Heart left ventricle (tissue), 13 donors: ENCODE measurements around the gene SSH2.

ENCODE experiments used
- POLR2A ChIP-seq, 2 donors: fragments of 450-650 bp; IDR thresholded peaks; one replicate each; pipeline ENCODE4 v1.6.1; 2017; ENCODE audit warnings: antibody characterized with exemption in 2 of 2, mild to moderate bottlenecking in 2 of 2, moderate library complexity in 2 of 2
- TF ChIP-seq, protein P1 (sequence below), 12 donors: fragments of 200-600 bp; sonication (generic) in 4 of 12; IDR thresholded peaks; one replicate each; pipeline versions ENCODE4 v1.5.0 to v1.8.0; 2018 to 2022; ENCODE audit warnings: antibody characterized with exemption in 12 of 12, mild to moderate bottlenecking in 5 of 12
- donor health status: ischemic (EF 13 %, LVEDD 7.1; RV severe dilation, severe dysfunction).
- donor health status: DM: no; HTN: yes; CAD: no.
- donor health status: DM: no; HTN: no; CAD: no.
- donor health status: ischemic (EF 25% LVEDD 6.9; RV normal size, moderate dysfunction).
- donor health status: ischemic (EF 25% LVEDD 5.7; RV mildly dilated, moderate dysfunction).
- donor health status: ischemic (EF 35%, LVEDD 5.7; RV mildly dilated, moderate dysfunction).
- donor health status: nonischemic (EF 11% LVEDD 7.7; RV severe dilation, severe dysfunction).
- donor health status: DM: yes; HTN: yes; CAD: no.
- donor health status: PGD.
- donor health status: ischemic (EF 29% LVEDD 5.4; RV normal size, mild dysfunction).
- donor health status: nonischemic (EF 23%, LVEDD 6.1; RV moderate dilation, normal function).

- TF ChIP-seq, protein P1, sequence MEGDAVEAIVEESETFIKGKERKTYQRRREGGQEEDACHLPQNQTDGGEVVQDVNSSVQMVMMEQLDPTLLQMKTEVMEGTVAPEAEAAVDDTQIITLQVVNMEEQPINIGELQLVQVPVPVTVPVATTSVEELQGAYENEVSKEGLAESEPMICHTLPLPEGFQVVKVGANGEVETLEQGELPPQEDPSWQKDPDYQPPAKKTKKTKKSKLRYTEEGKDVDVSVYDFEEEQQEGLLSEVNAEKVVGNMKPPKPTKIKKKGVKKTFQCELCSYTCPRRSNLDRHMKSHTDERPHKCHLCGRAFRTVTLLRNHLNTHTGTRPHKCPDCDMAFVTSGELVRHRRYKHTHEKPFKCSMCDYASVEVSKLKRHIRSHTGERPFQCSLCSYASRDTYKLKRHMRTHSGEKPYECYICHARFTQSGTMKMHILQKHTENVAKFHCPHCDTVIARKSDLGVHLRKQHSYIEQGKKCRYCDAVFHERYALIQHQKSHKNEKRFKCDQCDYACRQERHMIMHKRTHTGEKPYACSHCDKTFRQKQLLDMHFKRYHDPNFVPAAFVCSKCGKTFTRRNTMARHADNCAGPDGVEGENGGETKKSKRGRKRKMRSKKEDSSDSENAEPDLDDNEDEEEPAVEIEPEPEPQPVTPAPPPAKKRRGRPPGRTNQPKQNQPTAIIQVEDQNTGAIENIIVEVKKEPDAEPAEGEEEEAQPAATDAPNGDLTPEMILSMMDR (IDR thresholded peaks at IDR 0.05): no peak
- TF ChIP-seq POLR2A (IDR thresholded peaks at IDR 0.05): no peak
Measured at GRCh38 chr17:29707212-29707571, 222.8 kb downstream of the SSH2 start.
